H1 (cell line): ENCODE measurements around the gene ALOX15B. TPM values are rescaled to one million over a fixed set of nuclear protein-coding genes. Genes with fewer than 3 reads are reported as not detected.

Experiments used
- CTCF ChIA-PET: fragments of 300-600 bp; sonication (Branson Sonifier 250); formaldehyde crosslinking; loops from one replicate; lab custom pipeline; 2021; ENCODE audit not compliant: partially characterized antibody; lab: Charles Lee
- POLR2A ChIA-PET: fragments of 300-600 bp; sonication (Branson Sonifier 250); formaldehyde crosslinking; loops from one replicate; lab custom pipeline; 2021; ENCODE audit warnings: inconsistent platforms; ENCODE audit not compliant: partially characterized antibody; lab: Charles Lee
- DNase-seq, 2 experiments: peaks; one replicate each; pipeline versions ENCODE4 v3.0.0 to v3.0.0-alpha.2; 2010 to 2022; ENCODE audit warnings: low spot score in 2 of 2, low read depth in 1 of 2, mixed read lengths in 1 of 2
- FAIRE-seq: peaks from 2 replicates; lab custom pipeline; 2011; peaks lifted over from hg19 to GRCh38; lab: Jason Lieb, UNC
- H2AFZ ChIP-seq: 2 replicates; pipeline ENCODE4 v1.8.1; 2012; ENCODE audit warnings: low read length, inconsistent platforms
- H2AK5ac ChIP-seq: 2 replicates; pipeline ENCODE4 v1.6.1; 2013; ENCODE audit warnings: low read depth, low read length
- H2BK120ac ChIP-seq: replicated peaks from 2 replicates; pipeline ENCODE3; 2013; ENCODE audit warnings: low read depth, low read length, inconsistent platforms
- H2BK12ac ChIP-seq: 2 replicates; pipeline ENCODE4 v1.6.1; 2013; ENCODE audit warnings: low read depth, low read length
- H2BK15ac ChIP-seq: 2 replicates; pipeline ENCODE4 v1.6.1; 2013; ENCODE audit warnings: low read length
- H2BK20ac ChIP-seq: 2 replicates; pipeline ENCODE4 v1.6.1; 2013; ENCODE audit warnings: low read length
- H2BK5ac ChIP-seq: 2 replicates; pipeline ENCODE4 v1.6.1; 2013; ENCODE audit warnings: low read depth, low read length
- H3K14ac ChIP-seq: 2 replicates; pipeline ENCODE4 v1.6.1; 2013; ENCODE audit warnings: inconsistent platforms; ENCODE audit not compliant: insufficient read length
- H3K18ac ChIP-seq: 2 replicates; pipeline ENCODE4 v1.6.1; 2013; ENCODE audit warnings: low read length; ENCODE audit errors: extremely low read depth
- H3K23ac ChIP-seq: 2 replicates; pipeline ENCODE4 v1.6.1; 2013; ENCODE audit warnings: inconsistent platforms; ENCODE audit not compliant: insufficient read length
- H3K23me2 ChIP-seq: 2 replicates; pipeline ENCODE4 v1.6.1; 2013; ENCODE audit warnings: low read depth, low read length
- H3K27ac ChIP-seq: 2 replicates; pipeline ENCODE4 v1.6.1; 2011; ENCODE audit warnings: low read depth, low read length, inconsistent platforms
- H3K27me3 ChIP-seq, 4 experiments: replicated peaks in 1 of 4; 1 replicate in 1 of 4; 2 replicates in 3 of 4; pipeline versions ENCODE4 v1.6.1 to v1.8.1; 2011 to 2013; ENCODE audit warnings: low read length in 3 of 4, mild to moderate bottlenecking in 3 of 4, inconsistent platforms in 2 of 4, mixed read lengths in 2 of 4, moderate library complexity in 1 of 4; ENCODE audit not compliant: control insufficient read depth in 3 of 4, insufficient read depth in 3 of 4; ENCODE audit errors: extremely low read depth in 1 of 4
- H3K36me3 ChIP-seq, 4 experiments: 2 replicates each; pipeline versions ENCODE4 v1.6.1 to v1.8.1; 2011 to 2013; ENCODE audit warnings: mild to moderate bottlenecking in 4 of 4, low read length in 3 of 4, moderate library complexity in 2 of 4, control low read depth in 1 of 4, inconsistent platforms in 1 of 4; ENCODE audit not compliant: insufficient read depth in 4 of 4, control insufficient read depth in 2 of 4
- H3K4ac ChIP-seq: replicated peaks from 2 replicates; pipeline ENCODE3; 2013; ENCODE audit warnings: low read length, low read depth, mixed read lengths, inconsistent platforms; ENCODE audit not compliant: insufficient read length
- H3K4me1 ChIP-seq, 4 experiments: replicated peaks in 1 of 4; 1 replicate in 1 of 4; 2 replicates in 3 of 4; pipeline versions ENCODE4 v1.6.1 to v1.8.1; 2011 to 2013; ENCODE audit warnings: low read length in 3 of 4, inconsistent platforms in 2 of 4, mixed read lengths in 1 of 4; ENCODE audit not compliant: insufficient read depth in 4 of 4, control insufficient read depth in 3 of 4
- H3K4me2 ChIP-seq, 2 experiments: 2 replicates each; pipeline versions ENCODE4 v1.6.1 to v1.8.1; 2011 to 2013; ENCODE audit warnings: low read depth in 2 of 2, low read length in 2 of 2, control low read depth in 1 of 2, inconsistent platforms in 1 of 2, mild to moderate bottlenecking in 1 of 2; ENCODE audit not compliant: insufficient read depth in 1 of 2
- H3K4me3 ChIP-seq, 4 experiments: fragments of 200-600, 300-600 bp in 1 of 4; sonication (generic), shearing (Covaris generic), sonication (Bioruptor Twin) in 1 of 4; 2 replicates each; pipeline versions ENCODE4 v1.5.1 to v1.8.1; 2011 to 2016; ENCODE audit warnings: low read length in 4 of 4, low read depth in 3 of 4, control low read depth in 2 of 4, inconsistent platforms in 2 of 4, mild to moderate bottlenecking in 2 of 4, mixed read lengths in 1 of 4, moderate library complexity in 1 of 4; ENCODE audit not compliant: insufficient read depth in 2 of 4; ENCODE audit errors: extremely low read depth in 1 of 4
- H3K56ac ChIP-seq: replicated peaks from 2 replicates; pipeline ENCODE3; 2013; ENCODE audit warnings: low read depth, mild to moderate bottlenecking, mixed read lengths, low read length, inconsistent platforms; ENCODE audit not compliant: insufficient read length
- H3K79me1 ChIP-seq: 2 replicates; pipeline ENCODE4 v1.6.1; 2013; ENCODE audit warnings: low read depth, low read length, control low read depth
- H3K79me2 ChIP-seq, 2 experiments: 2 replicates each; pipeline versions ENCODE4 v1.6.1 to v1.8.1; 2012 to 2013; ENCODE audit warnings: low read length in 2 of 2, mild to moderate bottlenecking in 2 of 2, inconsistent platforms in 1 of 2; ENCODE audit not compliant: insufficient read depth in 2 of 2, control insufficient read depth in 1 of 2
- H3K9ac ChIP-seq, 4 experiments: replicated peaks in 1 of 4; 1 replicate in 1 of 4; 2 replicates in 3 of 4; pipeline versions ENCODE4 v1.6.1 to v1.8.1; 2011 to 2013; ENCODE audit warnings: low read depth in 3 of 4, low read length in 3 of 4, control low read depth in 2 of 4, mild to moderate bottlenecking in 2 of 4, moderate library complexity in 2 of 4, inconsistent platforms in 1 of 4; ENCODE audit errors: extremely low read depth in 1 of 4
- H3K9me3 ChIP-seq, 2 experiments: 2 replicates each; pipeline versions ENCODE4 v1.6.1 to v1.8.1; 2012 to 2013; ENCODE audit warnings: mild to moderate bottlenecking in 2 of 2, moderate library complexity in 2 of 2, control low read depth in 1 of 2, inconsistent platforms in 1 of 2, low read depth in 1 of 2, low read length in 1 of 2, mixed read lengths in 1 of 2; ENCODE audit not compliant: insufficient read depth in 2 of 2
- H4K20me1 ChIP-seq, 2 experiments: replicated peaks in 1 of 2; 2 replicates each; pipeline versions ENCODE3 to v1.8.1; 2011 to 2013; ENCODE audit warnings: inconsistent platforms in 2 of 2, low read length in 2 of 2, mild to moderate bottlenecking in 1 of 2; ENCODE audit not compliant: insufficient read depth in 2 of 2, control insufficient read depth in 1 of 2
- H4K5ac ChIP-seq: 2 replicates; pipeline ENCODE4 v1.6.1; 2013; ENCODE audit warnings: low read length, low read depth, mixed read lengths, inconsistent platforms; ENCODE audit not compliant: insufficient read length
- H4K8ac ChIP-seq: 2 replicates; pipeline ENCODE4 v1.8.0; 2013; ENCODE audit warnings: mild to moderate bottlenecking, moderate library complexity, low read length, inconsistent platforms; ENCODE audit not compliant: insufficient read depth; ENCODE audit errors: extremely low read depth
- H4K91ac ChIP-seq: replicated peaks from 2 replicates; pipeline ENCODE3; 2013; ENCODE audit warnings: low read length, mixed read lengths, inconsistent platforms; ENCODE audit not compliant: insufficient read length
- RBBP5 ChIP-seq: IDR thresholded peaks from 2 replicates; pipeline ENCODE4 v1.7.1; 2012; ENCODE audit warnings: low read depth, mild to moderate bottlenecking, inconsistent platforms, low read length, moderate library complexity, borderline replicate concordance
- WGBS, 2 experiments: shearing (Covaris generic) in 1 of 2; methylation state at CpG; one replicate each; pipeline versions ENCODE4 v1.1.6 to v1.1.7; 2013 to 2015; ENCODE audit warnings: low lambda C conversion rate in 2 of 2, mixed read lengths in 2 of 2, inconsistent platforms in 1 of 2, low coverage in 1 of 2, missing lambda C conversion rate in 1 of 2; ENCODE audit not compliant: insufficient replicate concordance in 2 of 2, insufficient coverage in 1 of 2, insufficient read length in 1 of 2; ENCODE audit errors: extremely low coverage in 1 of 2, missing lambda C conversion rate in 1 of 2; 5-methylcytosine and 5-hydroxymethylcytosine counted together
- polyA plus RNA-seq, 7 experiments: library from polyadenylated mRNA; depleted of rRNA in 3 of 7; stranded (reverse) in 5 of 7; unstranded in 2 of 7; fragments of >200 nt in 5 of 7; fragments of 200-250 nt in 2 of 7; gene quantifications; 1 replicate in 5 of 7; 2 replicates in 1 of 7; 4 replicates in 1 of 7; pipeline versions ENCODE4 v1.2.1 to v1.2.3, GENCODE V29; 2011 to 2013; ENCODE audit warnings: missing spikeins in 2 of 7, mixed read lengths in 2 of 7
- total RNA-seq: library from RNA; stranded (reverse); fragmentation: NEBNext Ultra II Directional; extraction: Animal tissue kit (Norgen Biotek cat#: 25700); gene quantifications from 2 replicates; pipeline ENCODE4 v1.2.1, GENCODE V29; 2021

Gene ALOX15B
- total and polyA plus RNA-seq, 2 of the 8 experiments (the other 6 are each of a cell fraction or from before 2014, with no cell fraction given), result 0.63 to 0.91 TPM

DNA sequence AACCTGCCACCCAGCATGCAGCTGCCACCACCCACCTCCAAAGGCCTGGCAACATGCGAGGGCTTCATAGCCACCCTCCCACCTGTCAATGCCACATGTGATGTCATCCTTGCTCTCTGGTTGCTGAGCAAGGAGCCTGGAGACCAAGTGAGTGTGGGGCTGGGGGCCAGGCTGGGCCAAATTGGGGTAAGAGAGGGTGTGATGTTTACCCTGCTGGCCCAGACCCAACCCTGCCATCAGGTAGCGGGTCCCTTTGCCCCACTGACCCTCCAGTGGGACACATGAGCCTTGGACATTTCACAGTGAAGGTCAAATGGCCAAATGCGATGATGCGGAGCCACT is 8.9 kb downstream of the ALOX15B start:
- Histone ChIP-seq H3K79me1 (no peaks in the 10 kb centered on the region), H3K23me2 (no peaks in the 10 kb centered on the region), H4K5ac (no peak overlapping the region), H4K8ac (no peak overlapping the region; the same call in 1 of the 2 replicates), H3K4ac (no peak overlapping the region), H3K79me2 (no peaks in the 10 kb centered on the region), H2BK20ac (no peak overlapping the region), H3K4me2 (no peak overlapping the region), H3K4me1 (no peaks in the 10 kb centered on the region), H3K56ac (no peak overlapping the region), H2BK15ac (no peak overlapping the region), H2BK12ac (no peak overlapping the region), H3K9me3 (no peaks in the 10 kb centered on the region), H3K27ac (no peak overlapping the region), H2AK5ac (no peak overlapping the region), H4K91ac (no peak overlapping the region), H4K20me1 (no peaks in the 10 kb centered on the region), H3K9ac (no peak overlapping the region), H3K36me3 (no peaks in the 10 kb centered on the region; a peak in 1 of 8 replicates), H3K18ac (no peak overlapping the region), H3K23ac (no peak overlapping the region), H3K27me3 (peaks cover 0 to 3% (median 1%) of the 10 kb centered on the region in 4 experiments; a peak in 3 of 7 replicates), H2BK120ac (no peak overlapping the region), H3K4me3 (no peak overlapping the region), H3K14ac (no peak overlapping the region), H2AFZ (no peak overlapping the region), H2BK5ac (no peak overlapping the region)
- DNase-seq (no peak), FAIRE-seq (no peak)
- WGBS, 2 experiments, result 92% methylated on average over 4 of the region's 4 CpGs; no CpG with 5 or more reads in 1 of the 2 experiments
- ChIA-PET POLR2A (interaction anchor here (2.3 kb wide), 1 partner anchor 126 kb away, joined by 7 read pairs; no protein-coding TSS in a partner anchor), CTCF (interaction anchor here (0.7 to 2.8 kb wide), 6 partner anchors 10 to 304 kb away, joined by 3 to 19 read pairs (median 5); no protein-coding TSS in a partner anchor)
- TF ChIP-seq RBBP5, result no peak
